LHCN-M2 (cell line): Measurements from ENCODE around the gene HLA-DRB1. TPM values are rescaled to one million over a fixed set of nuclear protein-coding genes. Genes with fewer than 3 reads are reported as not detected.
"Not testable (repeated sequence)": the region's sequence is repeated elsewhere in the genome, so short reads cannot be mapped to it uniquely, and the experiment has no call there.

Source experiments
- DNase-seq: peaks from one replicate; pipeline ENCODE4 v3.0.0-alpha.2; 2012; ENCODE audit warnings: low read depth
- total RNA-seq: library from RNA; depleted of rRNA; stranded (reverse); fragments of >200 nt; gene quantifications from 2 replicates; pipeline ENCODE4 v1.2.3, GENCODE V29; 2014; rRNA removed

Gene HLA-DRB1
- total RNA-seq, 1 experiment from 2014 or later: 0.57 TPM

GRCh38 chr6:32562940-32563339 lies 26.7 kb downstream of the HLA-DRB1 start:
- no peak for DNase-seq

- no peak for DNase-seq
Measured at GRCh38 chr6:32559747-32560146, 29.9 kb downstream of the HLA-DRB1 start.

GRCh38 chr6:32558426-32559057 lies 31.1 kb downstream of the HLA-DRB1 start:
- DNase-seq: no peak

DNA sequence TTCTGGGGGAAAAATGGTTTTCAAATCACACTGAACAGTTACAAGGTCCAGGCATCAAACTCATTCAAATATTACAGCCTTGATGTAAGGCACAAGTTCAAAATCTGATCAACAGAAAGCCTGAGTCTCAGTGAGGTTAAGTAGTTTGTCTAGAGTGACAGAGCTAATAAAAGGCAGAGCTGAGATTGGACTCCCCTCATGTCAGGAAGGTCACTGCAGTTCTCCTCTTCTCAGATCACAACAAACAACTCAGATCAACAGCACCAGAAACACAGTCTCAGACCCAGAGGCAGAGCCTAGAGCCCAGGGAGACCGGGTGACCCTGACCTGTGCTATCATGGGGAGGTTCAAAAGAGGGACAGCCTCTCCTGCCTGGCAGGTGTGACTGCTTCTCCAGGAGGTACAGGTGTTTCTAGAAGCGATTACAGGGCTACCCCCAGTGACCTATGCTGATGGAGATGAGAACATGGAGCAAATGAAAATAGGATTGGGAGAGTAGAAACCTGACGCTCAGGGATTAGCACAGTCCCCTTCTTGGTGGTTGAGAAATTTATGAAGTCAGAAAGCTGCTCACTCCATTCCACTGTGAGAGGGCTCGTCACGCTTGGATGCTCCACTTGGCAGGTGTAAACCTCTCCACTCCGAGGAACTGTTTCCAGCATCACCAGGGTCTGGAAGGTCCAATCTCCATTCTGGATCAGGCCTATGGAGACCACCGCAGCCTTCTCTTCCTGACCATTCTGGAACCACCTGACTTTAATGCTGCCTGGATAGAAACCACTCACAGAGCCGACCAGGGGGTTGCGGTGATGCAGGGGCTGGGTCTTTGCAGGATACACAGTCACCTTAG lies 35.3 kb downstream of the HLA-DRB1 start:
- no peak for DNase-seq

DNA sequence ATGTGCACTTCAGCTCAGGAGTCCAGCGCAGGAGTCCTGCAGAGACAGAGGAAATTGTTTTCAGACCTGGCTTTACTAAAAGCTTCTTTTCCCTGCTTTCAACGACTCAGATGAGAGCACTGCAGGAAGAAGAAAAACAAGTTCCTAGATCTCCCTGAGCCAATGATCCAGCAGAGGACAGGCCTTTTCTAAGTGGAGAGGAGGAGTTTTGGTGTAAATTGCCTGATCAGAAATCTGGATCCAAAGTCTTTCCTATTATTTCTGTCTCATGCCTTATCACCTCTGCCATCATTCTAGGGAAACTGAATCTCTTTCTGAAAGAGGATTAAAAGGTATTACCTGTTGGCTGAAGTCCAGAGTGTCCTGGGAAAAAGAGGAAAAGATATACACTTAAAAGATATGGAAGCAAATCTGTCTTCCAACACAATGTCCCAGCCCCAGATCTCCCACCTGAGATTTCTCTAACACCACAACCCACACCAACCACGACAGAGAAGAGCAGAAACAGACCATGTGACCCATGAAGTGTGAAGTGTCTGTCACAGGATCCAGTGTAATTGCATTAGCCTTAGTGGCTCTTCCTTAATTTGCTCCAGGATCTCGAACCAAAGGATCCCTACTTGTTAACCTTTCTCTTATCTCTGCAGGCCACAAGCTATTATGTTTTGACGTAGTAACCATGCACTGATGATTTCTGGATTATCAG lies 36.5 kb downstream of the HLA-DRB1 start:
- no peak for DNase-seq

- no peak for DNase-seq
Measured at GRCh38 chr6:32551410-32551809, 38.2 kb downstream of the HLA-DRB1 start.

DNA sequence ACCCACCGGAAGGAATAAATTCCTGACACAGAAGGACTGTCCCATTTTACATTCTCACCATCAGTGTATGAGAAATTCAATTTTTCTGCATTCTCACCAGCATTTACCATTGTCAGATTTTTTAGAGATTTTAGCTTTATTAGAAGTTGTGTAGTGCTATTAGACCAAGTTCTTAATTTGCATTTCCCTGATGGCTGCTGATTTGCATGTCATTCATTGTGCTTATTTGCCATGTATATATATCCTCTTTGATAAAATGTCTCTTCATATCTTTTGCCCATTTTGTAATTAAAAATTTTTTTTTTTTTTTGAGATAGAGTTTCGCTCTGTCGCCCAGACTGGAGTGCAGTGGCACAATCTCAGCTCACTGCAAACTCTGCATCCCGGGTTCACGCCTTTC lies 49.8 kb downstream of the HLA-DRB1 start:
- no peak for DNase-seq

DNA sequence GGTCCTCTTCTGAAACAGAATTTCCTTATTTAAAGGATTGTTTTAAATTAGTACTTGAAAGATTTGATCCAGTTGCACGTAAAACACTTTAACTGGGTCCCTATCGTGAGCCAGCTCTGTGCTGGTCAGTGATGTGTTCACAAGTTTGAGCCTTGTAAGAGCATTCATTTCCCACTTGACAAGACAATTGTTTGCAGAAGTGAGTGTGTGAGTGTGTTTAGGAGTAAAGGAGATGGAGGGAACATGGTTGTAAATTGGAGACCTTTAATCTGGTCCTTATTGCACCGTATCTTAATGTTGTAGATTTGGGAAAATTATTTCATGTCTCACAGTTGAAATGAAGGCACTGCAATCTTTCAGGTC lies 59.2 kb downstream of the HLA-DRB1 start:
- DNase-seq: not testable (repeated sequence)

DNA sequence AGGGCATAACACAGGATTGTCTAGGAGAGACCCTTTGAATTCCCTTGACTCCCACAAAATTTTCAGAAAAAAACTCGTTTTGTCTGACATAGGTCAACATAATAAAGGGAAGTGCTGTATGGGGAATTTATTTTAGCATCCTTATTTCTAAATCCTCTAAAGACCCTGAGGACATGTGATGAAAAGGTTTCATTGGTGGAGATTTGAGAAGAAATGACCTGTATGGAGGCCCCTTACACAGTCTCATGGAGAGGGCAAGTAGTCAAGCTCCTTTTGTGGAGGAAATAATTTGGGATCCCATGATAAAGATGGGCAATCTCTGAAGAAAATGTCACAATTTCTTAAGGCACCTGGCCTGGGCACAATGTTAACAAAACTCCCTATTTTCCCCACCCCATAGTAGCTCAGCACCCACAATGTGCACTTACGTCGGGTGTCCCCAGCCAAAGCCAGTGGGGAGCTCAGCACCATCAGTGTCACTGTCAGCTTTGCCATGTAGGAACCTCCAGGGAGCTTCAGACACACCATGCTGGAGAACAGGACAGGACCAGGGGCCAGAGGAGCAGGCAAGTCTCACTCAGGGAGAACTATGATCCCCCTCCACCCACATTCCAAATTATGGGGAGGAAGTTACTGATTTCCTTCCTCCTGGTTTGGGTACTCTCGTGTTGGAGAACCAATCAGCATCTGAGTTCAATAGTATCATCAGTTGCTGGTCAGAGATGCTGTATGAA lies 59.8 kb downstream of the HLA-DRB1 start, which contains the start of gene HLA-DRB5:
TSS of gene HLA-DRB5 (minus strand) at position 591 of the 734 bp plus-strand sequence. CDS start at position 528, 63 bp downstream.
- DNase-seq: no peak

Other genes starting within 250 kb of the HLA-DRB1 start
- not detected in 2 replicates for gene TSBP1, start 217.9 kb downstream of the HLA-DRB1 start, total RNA-seq
- not detected in 2 replicates for gene BTNL2, start 182.7 kb downstream of the HLA-DRB1 start, total RNA-seq
- gene HLA-DRA, start 150.0 kb downstream of the HLA-DRB1 start, total RNA-seq: 0.38 and 1.0 TPM in 2 replicates
- gene HLA-DRB5, start 59.6 kb downstream of the HLA-DRB1 start, total RNA-seq: 0.11 and 0.13 TPM in 2 replicates
- gene HLA-DQA1, start 47.6 kb upstream of the HLA-DRB1 start, total RNA-seq: not detected in 2 replicates
- gene HLA-DQB1, start 76.8 kb upstream of the HLA-DRB1 start, total RNA-seq: not detected in 2 replicates
- not detected in 2 replicates for gene HLA-DQA2, start 151.5 kb upstream of the HLA-DRB1 start, total RNA-seq
- not detected in 2 replicates for gene HLA-DQB2, start 173.7 kb upstream of the HLA-DRB1 start, total RNA-seq
- gene HLA-DOB, start 227.2 kb upstream of the HLA-DRB1 start, total RNA-seq: not detected in 2 replicates
- 6.1 and 6.7 TPM in 2 replicates for gene TAP2, start 248.9 kb upstream of the HLA-DRB1 start, total RNA-seq